IMR-90 (cell line): ENCODE results near the gene SIRT5. TPM values are rescaled to one million over a fixed set of nuclear protein-coding genes. Genes with fewer than 3 reads are reported as not detected.

Experiments
- ATAC-seq: fragments of 200-7000 bp; cut with Tn5 transposase; 2 replicates; pipeline ENCODE4 v1.9.1; 2020; ENCODE audit warnings: low read depth, mild to moderate bottlenecking, moderate library complexity
- BruUV-seq: library from RNA; stranded (reverse); fragments of 400-500 nt; replicated peaks from 2 replicates; lab custom pipeline; 2021; lab: Mats Ljungman, UMichigan
- CTCF ChIA-PET: fragments of 300-600 bp; formaldehyde crosslinking; extraction: SDS; loops from one replicate; lab custom pipeline; 2021; ENCODE audit warnings: antibody characterized with exemption; lab: Yijun Ruan, JAX
- POLR2A ChIA-PET: fragments of 300-600 bp; sonication (Branson Sonifier 250); formaldehyde crosslinking; loops from one replicate; lab custom pipeline; 2022; ENCODE audit warnings: antibody characterized with exemption; ENCODE audit not compliant: unreplicated experiment; lab: Charles Lee
- DNase-seq: peaks from one replicate; pipeline ENCODE4 v3.0.0; 2013
- H2AFZ ChIP-seq: replicated peaks from 2 replicates; pipeline ENCODE3; 2013; ENCODE audit warnings: low read length, mild to moderate bottlenecking; ENCODE audit not compliant: poor library complexity
- H2AK5ac ChIP-seq: 2 replicates; pipeline ENCODE4 v1.6.1; 2013; ENCODE audit warnings: low read depth, low read length, inconsistent platforms
- H2AK9ac ChIP-seq: replicated peaks from 2 replicates; pipeline ENCODE3; 2013; ENCODE audit warnings: mild to moderate bottlenecking, low read depth, low read length, moderate library complexity; ENCODE audit not compliant: poor library complexity
- H2BK120ac ChIP-seq: 2 replicates; pipeline ENCODE4 v1.6.1; 2013; ENCODE audit warnings: low read depth, low read length, inconsistent platforms
- H2BK15ac ChIP-seq: 3 replicates; pipeline ENCODE4 v1.6.1; 2013; ENCODE audit warnings: low read depth, low read length, inconsistent platforms
- H2BK20ac ChIP-seq: 2 replicates; pipeline ENCODE4 v1.6.1; 2013; ENCODE audit warnings: low read depth, mild to moderate bottlenecking, inconsistent platforms, low read length, moderate library complexity
- H2BK5ac ChIP-seq: 2 replicates; pipeline ENCODE4 v1.6.1; 2013; ENCODE audit warnings: mild to moderate bottlenecking, low read depth, low read length, inconsistent platforms; ENCODE audit not compliant: poor library complexity, severe bottlenecking
- H3K14ac ChIP-seq: replicated peaks from 2 replicates; pipeline ENCODE4 v1.6.1; 2013; ENCODE audit warnings: low read depth, low read length, inconsistent platforms
- H3K18ac ChIP-seq: 2 replicates; pipeline ENCODE4 v1.6.1; 2013; ENCODE audit warnings: low read depth, low read length, control low read depth
- H3K23ac ChIP-seq: 2 replicates; pipeline ENCODE4 v1.6.1; 2013; ENCODE audit warnings: low read depth, low read length, inconsistent platforms
- H3K27ac ChIP-seq: 2 replicates; pipeline ENCODE4 v1.5.1; 2013; ENCODE audit warnings: mild to moderate bottlenecking, control low read depth, low read length; ENCODE audit not compliant: insufficient read depth
- H3K27me3 ChIP-seq: 2 replicates; pipeline ENCODE4 v1.6.1; 2013; ENCODE audit warnings: low read length; ENCODE audit not compliant: control insufficient read depth, insufficient read depth
- H3K36me3 ChIP-seq: 2 replicates; pipeline ENCODE4 v1.6.1; 2013; ENCODE audit warnings: low read length, mixed read lengths; ENCODE audit not compliant: control insufficient read depth, insufficient read depth
- H3K4ac ChIP-seq: 2 replicates; pipeline ENCODE4 v1.6.1; 2013; ENCODE audit warnings: low read depth, low read length, inconsistent platforms
- H3K4me1 ChIP-seq: 2 replicates; pipeline ENCODE4 v1.6.1; 2013; ENCODE audit warnings: low read length, mixed read lengths; ENCODE audit not compliant: control insufficient read depth, insufficient read depth
- H3K4me2 ChIP-seq: 2 replicates; pipeline ENCODE4 v1.6.1; 2013; ENCODE audit warnings: low read depth, mild to moderate bottlenecking, control low read depth, low read length, moderate library complexity
- H3K4me3 ChIP-seq: 2 replicates; pipeline ENCODE4 v1.5.1; 2013; ENCODE audit warnings: low read depth, mild to moderate bottlenecking, control low read depth, low read length, moderate library complexity; ENCODE audit not compliant: insufficient read depth
- H3K56ac ChIP-seq: 2 replicates; pipeline ENCODE4 v1.6.1; 2013; ENCODE audit warnings: low read length, inconsistent platforms; ENCODE audit not compliant: insufficient read depth; ENCODE audit errors: extremely low read depth
- H3K79me1 ChIP-seq, 2 experiments: 2 replicates each; pipeline ENCODE4 v1.6.1; 2013; ENCODE audit warnings: low read length in 2 of 2, inconsistent platforms in 1 of 2, low read depth in 1 of 2
- H3K9ac ChIP-seq: 2 replicates; pipeline ENCODE4 v1.6.1; 2013; ENCODE audit warnings: low read depth, low read length, control low read depth
- H3K9me1 ChIP-seq: 2 replicates; pipeline ENCODE4 v1.6.1; 2013; ENCODE audit warnings: low read length, inconsistent platforms; ENCODE audit not compliant: insufficient read depth
- H3K9me3 ChIP-seq: 2 replicates; pipeline ENCODE4 v1.6.1; 2013; ENCODE audit warnings: low read length; ENCODE audit not compliant: control insufficient read depth, insufficient read depth
- H4K20me1 ChIP-seq: 2 replicates; pipeline ENCODE4 v1.6.1; 2013; ENCODE audit warnings: low read length, inconsistent platforms; ENCODE audit not compliant: insufficient read depth
- H4K5ac ChIP-seq: 2 replicates; pipeline ENCODE4 v1.6.1; 2013; ENCODE audit warnings: mild to moderate bottlenecking, low read depth, low read length, control low read depth
- H4K8ac ChIP-seq, 2 experiments: 2 replicates each; pipeline ENCODE4 v1.6.1; 2013; ENCODE audit warnings: low read depth in 2 of 2, low read length in 2 of 2, control low read depth in 1 of 2, inconsistent platforms in 1 of 2
- H4K91ac ChIP-seq: 2 replicates; pipeline ENCODE4 v1.6.1; 2013; ENCODE audit warnings: low read depth, low read length, inconsistent platforms; ENCODE audit not compliant: insufficient read depth
- WGBS, 2 experiments: methylation state at CpG; one replicate each; pipeline versions ENCODE4 v1.1.5 to v1.1.7; 2013; ENCODE audit warnings: missing lambda C conversion rate in 2 of 2; ENCODE audit not compliant: insufficient read length in 1 of 2; ENCODE audit errors: extremely low coverage in 2 of 2; 5-methylcytosine and 5-hydroxymethylcytosine counted together
- dilution Hi-C: fragments of 300-500 bp; cut with HindIII; formaldehyde crosslinking; loops from one replicate; pipeline ENCODE4 v1.14.3; 2018; ENCODE audit warnings: low sequenced_read_pairs; ENCODE audit not compliant: unreplicated experiment
- in situ Hi-C: fragments of 300-500 bp; cut with MboI; formaldehyde crosslinking; loops from 3 replicates; pipeline ENCODE4 v1.14.3; 2019; ENCODE audit warnings: low sequenced_read_pairs, inconsistent platforms, mixed read lengths
- intact Hi-C: fragments of 100-400 bp; cut with micrococcal nuclease; formaldehyde crosslinking; loops from 2 replicates; pipeline ENCODE4 v1.10.0; 2022
- polyA plus RNA-seq, 3 experiments: library from polyadenylated mRNA; depleted of rRNA; stranded (reverse); fragments of >200 nt; gene quantifications; 2 replicates each; pipeline ENCODE4 v1.2.3, GENCODE V29; 2012; ENCODE audit warnings: low replicate concordance in 1 of 3
- total RNA-seq: library from RNA; depleted of rRNA; stranded (reverse); fragments of >200 nt; gene quantifications from 2 replicates; pipeline ENCODE4 v1.2.3, GENCODE V29; 2012
- TF ChIP-seq, protein P1 (sequence below): fragments of 150-350 bp; IDR thresholded peaks from 2 replicates; pipeline ENCODE4 v1.6.1; 2017; ENCODE audit warnings: mild to moderate bottlenecking, antibody characterized with exemption, low read length, low read depth

SIRT5 gene
- total and polyA plus RNA-seq, 2 of the 4 experiments (the other 2 are of a cell fraction): 4.7 to 5.2 TPM

DNA sequence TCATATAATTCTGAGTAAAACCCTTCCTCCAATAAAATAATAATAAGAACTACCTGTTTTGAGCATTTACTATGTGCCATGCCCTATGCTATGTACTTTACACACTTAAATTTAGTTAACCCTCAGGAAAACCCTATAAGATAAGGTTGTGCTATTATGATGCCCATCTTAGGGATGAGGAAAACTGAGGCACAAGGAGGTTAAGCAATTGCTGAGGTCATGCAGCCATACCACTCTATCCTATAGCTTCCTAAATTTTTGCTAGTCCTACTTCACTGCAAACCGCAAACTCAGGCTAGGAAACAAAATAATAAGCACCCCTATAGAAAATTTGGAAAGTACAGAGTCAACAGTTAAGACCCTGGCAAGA, 48.1 kb upstream of the SIRT5 start:
- CTCF ChIA-PET: interaction anchor here (1.4 kb wide), 1 partner anchor 11 kb away, joined by 4 read pairs; no protein-coding TSS in a partner anchor
- no TSS peak for BruUV-seq
- in situ Hi-C loops: loop anchor here (25.0 kb wide), 1 partner anchor 339 kb away; no protein-coding TSS in a partner anchor

More for the DNA sequence above, 48.1 kb upstream of the SIRT5 start:
- Histone ChIP-seq H3K9me3 (no peaks in the 10 kb centered on the region), H3K36me3 (no peaks in the 10 kb centered on the region), H4K5ac (no peak overlapping the region), H3K27me3 (0 out of 2 replicates have a peak, but pooled peaks cover 3% of the 10 kb centered on the region), H3K27ac (no peak overlapping the region), H4K20me1 (no peaks in the 10 kb centered on the region), H3K4me2 (no peak overlapping the region), H3K9me1 (no peaks in the 10 kb centered on the region), H4K8ac (no peak overlapping the region), H3K14ac (no peak overlapping the region), H2BK120ac (no peak overlapping the region), H2AK9ac (no peak overlapping the region), H3K4ac (no peak overlapping the region), H2AFZ (no peak overlapping the region), H3K79me1 (no peaks in the 10 kb centered on the region), H4K91ac (no peak overlapping the region), H3K23ac (no peak overlapping the region), H2BK15ac (no peak overlapping the region), H3K18ac (no peak overlapping the region), H3K4me3 (no peak overlapping the region), H3K4me1 (no peaks in the 10 kb centered on the region), H2BK5ac (no peak overlapping the region), H2BK20ac (no peak overlapping the region), H2AK5ac (no peak overlapping the region), H3K9ac (no peak overlapping the region), H3K56ac (no peak overlapping the region)
- ATAC-seq: no peak
- no peak for DNase-seq
- WGBS, 2 experiments: no CpG with 5 or more reads among the region's 1 CpG
- dilution Hi-C loops: no loop called here
- intact Hi-C loops: no loop called here
- POLR2A ChIA-PET: no interaction called here
- TF ChIP-seq, protein P1, sequence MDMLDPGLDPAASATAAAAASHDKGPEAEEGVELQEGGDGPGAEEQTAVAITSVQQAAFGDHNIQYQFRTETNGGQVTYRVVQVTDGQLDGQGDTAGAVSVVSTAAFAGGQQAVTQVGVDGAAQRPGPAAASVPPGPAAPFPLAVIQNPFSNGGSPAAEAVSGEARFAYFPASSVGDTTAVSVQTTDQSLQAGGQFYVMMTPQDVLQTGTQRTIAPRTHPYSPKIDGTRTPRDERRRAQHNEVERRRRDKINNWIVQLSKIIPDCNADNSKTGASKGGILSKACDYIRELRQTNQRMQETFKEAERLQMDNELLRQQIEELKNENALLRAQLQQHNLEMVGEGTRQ: no peak
